Measurements from ENCODE around the gene BIN2.

- TF ChIP-seq POLR2A (IDR thresholded peaks at IDR 0.05) = no peak
- TF ChIP-seq CTCF (IDR thresholded peaks at IDR 0.05) = no peak
Measured at GRCh38 chr12:51323966-51324895, at the start of gene BIN2.
